ENCODE results near the gene OR2AG1.
A peak's percentile ranks its signal among the peaks of the same experiment; 100 is the strongest.

Gene OR2AG1

DNA sequence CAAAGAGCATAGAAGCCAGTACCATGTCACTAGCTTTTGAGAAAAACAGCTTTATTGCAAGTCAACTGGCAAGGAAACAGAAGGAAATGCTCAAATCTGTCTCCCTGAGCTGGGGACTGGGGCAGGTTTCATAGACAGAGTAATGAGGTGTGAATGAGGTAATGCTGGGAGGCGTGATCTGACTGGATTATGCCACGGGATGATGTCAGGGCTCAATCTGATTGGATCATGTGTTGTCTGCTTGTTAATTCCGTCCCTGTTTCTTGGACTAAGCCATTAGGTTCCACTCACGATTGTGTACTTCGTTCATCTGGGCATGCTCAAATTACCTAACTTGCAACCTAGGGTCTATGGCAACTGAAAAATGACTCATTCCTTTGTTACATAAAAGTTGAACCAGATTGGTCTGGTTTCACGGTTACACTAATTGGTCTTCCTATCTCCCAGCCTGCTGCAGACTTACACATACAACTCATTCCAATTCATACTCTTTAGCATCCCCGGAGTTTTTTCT is 42.5 kb downstream of the OR2AG1 start (continued):
- TF ChIP-seq, protein P1, sequence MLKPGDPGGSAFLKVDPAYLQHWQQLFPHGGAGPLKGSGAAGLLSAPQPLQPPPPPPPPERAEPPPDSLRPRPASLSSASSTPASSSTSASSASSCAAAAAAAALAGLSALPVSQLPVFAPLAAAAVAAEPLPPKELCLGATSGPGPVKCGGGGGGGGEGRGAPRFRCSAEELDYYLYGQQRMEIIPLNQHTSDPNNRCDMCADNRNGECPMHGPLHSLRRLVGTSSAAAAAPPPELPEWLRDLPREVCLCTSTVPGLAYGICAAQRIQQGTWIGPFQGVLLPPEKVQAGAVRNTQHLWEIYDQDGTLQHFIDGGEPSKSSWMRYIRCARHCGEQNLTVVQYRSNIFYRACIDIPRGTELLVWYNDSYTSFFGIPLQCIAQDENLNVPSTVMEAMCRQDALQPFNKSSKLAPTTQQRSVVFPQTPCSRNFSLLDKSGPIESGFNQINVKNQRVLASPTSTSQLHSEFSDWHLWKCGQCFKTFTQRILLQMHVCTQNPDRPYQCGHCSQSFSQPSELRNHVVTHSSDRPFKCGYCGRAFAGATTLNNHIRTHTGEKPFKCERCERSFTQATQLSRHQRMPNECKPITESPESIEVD (tag by site-specific recombination; IDR thresholded peaks at IDR 0.05): no peak
- TF ChIP-seq, protein P2, sequence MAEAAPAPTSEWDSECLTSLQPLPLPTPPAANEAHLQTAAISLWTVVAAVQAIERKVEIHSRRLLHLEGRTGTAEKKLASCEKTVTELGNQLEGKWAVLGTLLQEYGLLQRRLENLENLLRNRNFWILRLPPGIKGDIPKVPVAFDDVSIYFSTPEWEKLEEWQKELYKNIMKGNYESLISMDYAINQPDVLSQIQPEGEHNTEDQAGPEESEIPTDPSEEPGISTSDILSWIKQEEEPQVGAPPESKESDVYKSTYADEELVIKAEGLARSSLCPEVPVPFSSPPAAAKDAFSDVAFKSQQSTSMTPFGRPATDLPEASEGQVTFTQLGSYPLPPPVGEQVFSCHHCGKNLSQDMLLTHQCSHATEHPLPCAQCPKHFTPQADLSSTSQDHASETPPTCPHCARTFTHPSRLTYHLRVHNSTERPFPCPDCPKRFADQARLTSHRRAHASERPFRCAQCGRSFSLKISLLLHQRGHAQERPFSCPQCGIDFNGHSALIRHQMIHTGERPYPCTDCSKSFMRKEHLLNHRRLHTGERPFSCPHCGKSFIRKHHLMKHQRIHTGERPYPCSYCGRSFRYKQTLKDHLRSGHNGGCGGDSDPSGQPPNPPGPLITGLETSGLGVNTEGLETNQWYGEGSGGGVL (tag by site-specific recombination; IDR thresholded peaks at IDR 0.05): no peak
- TF ChIP-seq GLI4 (tag by site-specific recombination; IDR thresholded peaks at IDR 0.05) (no peak), ZNF571 (tag by site-specific recombination; IDR thresholded peaks at IDR 0.05) (no peak), ZNF140 (tag by site-specific recombination; IDR thresholded peaks at IDR 0.05) (no peak), ZNF404 (tag by site-specific recombination; IDR thresholded peaks at IDR 0.05) (no peak), ZFP37 (tag by site-specific recombination; IDR thresholded peaks at IDR 0.05) (no peak), ZNF311 (tag by site-specific recombination; IDR thresholded peaks at IDR 0.05; ENCODE audit: borderline replicate concordance) (no peak), MZF1 (tag by site-specific recombination; IDR thresholded peaks at IDR 0.05; ENCODE audit: borderline replicate concordance) (peak; percentile 99), ZSCAN23 (tag by site-specific recombination; IDR thresholded peaks at IDR 0.05) (0 out of 2 replicates have a peak, but pooled peaks have one; percentile 19), ZNF621 (tag by site-specific recombination; IDR thresholded peaks at IDR 0.05) (peak; percentile 65; the same call in 1 of the 2 replicates), ZNF223 (tag by site-specific recombination; IDR thresholded peaks at IDR 0.05) (no peak), ZNF354C (tag by site-specific recombination; IDR thresholded peaks at IDR 0.05; ENCODE audit: borderline replicate concordance, low read depth) (no peak), ZNF214 (tag by site-specific recombination; IDR thresholded peaks at IDR 0.05; ENCODE audit: borderline replicate concordance) (no peak), ZNF202 (tag by site-specific recombination; IDR thresholded peaks at IDR 0.05; ENCODE audit: borderline replicate concordance) (no peak), ZBTB8A (tag by site-specific recombination; IDR thresholded peaks at IDR 0.05) (no peak), ZNF791 (tag by site-specific recombination; IDR thresholded peaks at IDR 0.05) (no peak), ZNF146 (tag by site-specific recombination; IDR thresholded peaks at IDR 0.05) (no peak), ZNF366 (tag by site-specific recombination; conservative IDR thresholded peaks at IDR 0.05) (peak; percentile 43; the same call in 1 of the 2 replicates), ZNF707 (tag by site-specific recombination; IDR thresholded peaks at IDR 0.05) (no peak), SP7 (tag by site-specific recombination; IDR thresholded peaks at IDR 0.05) (peak; percentile 70), ZNF10 (tag by site-specific recombination; IDR thresholded peaks at IDR 0.05) (no peak), PRDM1 (tag by site-specific recombination; IDR thresholded peaks at IDR 0.05) (no peak), ZNF266 (tag by site-specific recombination; IDR thresholded peaks at IDR 0.05; ENCODE audit: low read depth) (no peak)
- TF ChIP-seq, protein P3, sequence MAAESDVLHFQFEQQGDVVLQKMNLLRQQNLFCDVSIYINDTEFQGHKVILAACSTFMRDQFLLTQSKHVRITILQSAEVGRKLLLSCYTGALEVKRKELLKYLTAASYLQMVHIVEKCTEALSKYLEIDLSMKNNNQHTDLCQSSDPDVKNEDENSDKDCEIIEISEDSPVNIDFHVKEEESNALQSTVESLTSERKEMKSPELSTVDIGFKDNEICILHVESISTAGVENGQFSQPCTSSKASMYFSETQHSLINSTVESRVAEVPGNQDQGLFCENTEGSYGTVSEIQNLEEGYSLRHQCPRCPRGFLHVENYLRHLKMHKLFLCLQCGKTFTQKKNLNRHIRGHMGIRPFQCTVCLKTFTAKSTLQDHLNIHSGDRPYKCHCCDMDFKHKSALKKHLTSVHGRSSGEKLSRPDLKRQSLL (tag by site-specific recombination; IDR thresholded peaks at IDR 0.05): no peak
- TF ChIP-seq, protein P4, sequence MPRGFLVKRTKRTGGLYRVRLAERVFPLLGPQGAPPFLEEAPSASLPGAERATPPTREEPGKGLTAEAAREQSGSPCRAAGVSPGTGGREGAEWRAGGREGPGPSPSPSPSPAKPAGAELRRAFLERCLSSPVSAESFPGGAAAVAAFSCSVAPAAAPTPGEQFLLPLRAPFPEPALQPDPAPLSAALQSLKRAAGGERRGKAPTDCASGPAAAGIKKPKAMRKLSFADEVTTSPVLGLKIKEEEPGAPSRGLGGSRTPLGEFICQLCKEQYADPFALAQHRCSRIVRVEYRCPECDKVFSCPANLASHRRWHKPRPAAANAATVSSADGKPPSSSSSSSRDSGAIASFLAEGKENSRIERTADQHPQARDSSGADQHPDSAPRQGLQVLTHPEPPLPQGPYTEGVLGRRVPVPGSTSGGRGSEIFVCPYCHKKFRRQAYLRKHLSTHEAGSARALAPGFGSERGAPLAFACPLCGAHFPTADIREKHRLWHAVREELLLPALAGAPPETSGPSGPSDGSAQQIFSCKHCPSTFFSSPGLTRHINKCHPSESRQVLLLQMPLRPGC (tag by site-specific recombination; IDR thresholded peaks at IDR 0.05): peak; percentile 62; the same call in 1 of the 2 replicates
- TF ChIP-seq, protein P5, sequence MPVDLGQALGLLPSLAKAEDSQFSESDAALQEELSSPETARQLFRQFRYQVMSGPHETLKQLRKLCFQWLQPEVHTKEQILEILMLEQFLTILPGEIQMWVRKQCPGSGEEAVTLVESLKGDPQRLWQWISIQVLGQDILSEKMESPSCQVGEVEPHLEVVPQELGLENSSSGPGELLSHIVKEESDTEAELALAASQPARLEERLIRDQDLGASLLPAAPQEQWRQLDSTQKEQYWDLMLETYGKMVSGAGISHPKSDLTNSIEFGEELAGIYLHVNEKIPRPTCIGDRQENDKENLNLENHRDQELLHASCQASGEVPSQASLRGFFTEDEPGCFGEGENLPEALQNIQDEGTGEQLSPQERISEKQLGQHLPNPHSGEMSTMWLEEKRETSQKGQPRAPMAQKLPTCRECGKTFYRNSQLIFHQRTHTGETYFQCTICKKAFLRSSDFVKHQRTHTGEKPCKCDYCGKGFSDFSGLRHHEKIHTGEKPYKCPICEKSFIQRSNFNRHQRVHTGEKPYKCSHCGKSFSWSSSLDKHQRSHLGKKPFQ (tag by site-specific recombination; IDR thresholded peaks at IDR 0.05): no peak
- TF ChIP-seq, protein P6, sequence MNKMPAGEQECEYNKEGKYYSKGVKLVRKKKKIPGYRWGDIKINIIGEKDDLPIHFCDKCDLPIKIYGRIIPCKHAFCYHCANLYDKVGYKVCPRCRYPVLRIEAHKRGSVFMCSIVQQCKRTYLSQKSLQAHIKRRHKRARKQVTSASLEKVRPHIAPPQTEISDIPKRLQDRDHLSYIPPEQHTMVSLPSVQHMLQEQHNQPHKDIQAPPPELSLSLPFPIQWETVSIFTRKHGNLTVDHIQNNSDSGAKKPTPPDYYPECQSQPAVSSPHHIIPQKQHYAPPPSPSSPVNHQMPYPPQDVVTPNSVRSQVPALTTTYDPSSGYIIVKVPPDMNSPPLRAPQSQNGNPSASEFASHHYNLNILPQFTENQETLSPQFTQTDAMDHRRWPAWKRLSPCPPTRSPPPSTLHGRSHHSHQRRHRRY (tag by site-specific recombination; IDR thresholded peaks at IDR 0.05): no peak
- TF ChIP-seq, protein P7, sequence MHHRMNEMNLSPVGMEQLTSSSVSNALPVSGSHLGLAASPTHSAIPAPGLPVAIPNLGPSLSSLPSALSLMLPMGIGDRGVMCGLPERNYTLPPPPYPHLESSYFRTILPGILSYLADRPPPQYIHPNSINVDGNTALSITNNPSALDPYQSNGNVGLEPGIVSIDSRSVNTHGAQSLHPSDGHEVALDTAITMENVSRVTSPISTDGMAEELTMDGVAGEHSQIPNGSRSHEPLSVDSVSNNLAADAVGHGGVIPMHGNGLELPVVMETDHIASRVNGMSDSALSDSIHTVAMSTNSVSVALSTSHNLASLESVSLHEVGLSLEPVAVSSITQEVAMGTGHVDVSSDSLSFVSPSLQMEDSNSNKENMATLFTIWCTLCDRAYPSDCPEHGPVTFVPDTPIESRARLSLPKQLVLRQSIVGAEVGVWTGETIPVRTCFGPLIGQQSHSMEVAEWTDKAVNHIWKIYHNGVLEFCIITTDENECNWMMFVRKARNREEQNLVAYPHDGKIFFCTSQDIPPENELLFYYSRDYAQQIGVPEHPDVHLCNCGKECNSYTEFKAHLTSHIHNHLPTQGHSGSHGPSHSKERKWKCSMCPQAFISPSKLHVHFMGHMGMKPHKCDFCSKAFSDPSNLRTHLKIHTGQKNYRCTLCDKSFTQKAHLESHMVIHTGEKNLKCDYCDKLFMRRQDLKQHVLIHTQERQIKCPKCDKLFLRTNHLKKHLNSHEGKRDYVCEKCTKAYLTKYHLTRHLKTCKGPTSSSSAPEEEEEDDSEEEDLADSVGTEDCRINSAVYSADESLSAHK (tag by site-specific recombination; IDR thresholded peaks at IDR 0.05): no peak

Measured in HEK293 (cell line).